Heart left ventricle (tissue), 13 donors: ENCODE measurements around the gene CUL3.

ENCODE experiments used
- CTCF ChIP-seq, 12 donors: fragments of 200-600 bp; sonication (generic) in 4 of 12; IDR thresholded peaks; one replicate each; pipeline versions ENCODE4 v1.5.0 to v1.8.0; 2018 to 2022; ENCODE audit warnings: antibody characterized with exemption in 12 of 12, mild to moderate bottlenecking in 5 of 12
- POLR2A ChIP-seq, 2 donors: fragments of 450-650 bp; IDR thresholded peaks; one replicate each; pipeline ENCODE4 v1.6.1; 2017; ENCODE audit warnings: antibody characterized with exemption in 2 of 2, mild to moderate bottlenecking in 2 of 2, moderate library complexity in 2 of 2
- donor health status: ischemic (EF 13 %, LVEDD 7.1; RV severe dilation, severe dysfunction).
- donor health status: DM: no; HTN: yes; CAD: no.
- donor health status: DM: no; HTN: no; CAD: no.
- donor health status: ischemic (EF 25% LVEDD 6.9; RV normal size, moderate dysfunction).
- donor health status: ischemic (EF 25% LVEDD 5.7; RV mildly dilated, moderate dysfunction).
- donor health status: ischemic (EF 35%, LVEDD 5.7; RV mildly dilated, moderate dysfunction).
- donor health status: nonischemic (EF 11% LVEDD 7.7; RV severe dilation, severe dysfunction).
- donor health status: DM: yes; HTN: yes; CAD: no.
- donor health status: PGD.
- donor health status: ischemic (EF 29% LVEDD 5.4; RV normal size, mild dysfunction).
- donor health status: nonischemic (EF 23%, LVEDD 6.1; RV moderate dilation, normal function).

DNA sequence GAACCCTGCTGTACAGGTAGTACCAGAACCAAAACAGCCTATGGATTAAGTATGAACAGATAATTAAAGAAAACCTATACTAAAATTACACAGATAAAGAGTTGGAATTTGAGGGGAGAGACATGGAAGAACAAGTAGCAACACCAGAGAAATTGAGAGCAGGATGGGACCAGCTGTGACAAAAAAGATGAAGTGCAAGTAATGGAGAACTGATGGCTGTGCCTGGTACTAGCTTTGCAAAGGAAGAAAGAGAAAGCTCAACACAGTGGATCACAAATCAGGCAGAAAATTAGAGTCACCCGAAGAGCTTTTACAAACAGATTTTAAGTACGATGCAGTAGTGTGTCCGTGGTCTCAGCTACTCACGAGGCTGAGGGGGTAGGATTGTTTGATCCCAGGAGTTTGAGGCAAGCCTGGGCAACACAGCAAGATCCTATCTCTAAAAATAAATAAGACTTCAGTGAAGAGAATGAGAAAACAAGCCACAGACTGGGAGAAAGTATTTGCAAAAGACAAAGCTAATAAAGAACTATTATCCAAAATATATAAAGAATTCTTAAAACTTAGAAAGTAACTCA is 46.5 kb downstream of the CUL3 start:
- TF ChIP-seq CTCF (IDR thresholded peaks at IDR 0.05) (no peak), POLR2A (IDR thresholded peaks at IDR 0.05) (no peak)
